HG02840 (cell line): ENCODE measurements around the gene LZTFL1.

Source experiments
- ATAC-seq: cut with Tn5 transposase; IDR thresholded peaks from one replicate; pipeline ENCODE4 v1.9.1; 2021; ENCODE audit warnings: mild to moderate bottlenecking, moderate library complexity, moderate number of reproducible peaks; ENCODE audit not compliant: unreplicated experiment, low FRiP score

LZTFL1 gene, protein sequence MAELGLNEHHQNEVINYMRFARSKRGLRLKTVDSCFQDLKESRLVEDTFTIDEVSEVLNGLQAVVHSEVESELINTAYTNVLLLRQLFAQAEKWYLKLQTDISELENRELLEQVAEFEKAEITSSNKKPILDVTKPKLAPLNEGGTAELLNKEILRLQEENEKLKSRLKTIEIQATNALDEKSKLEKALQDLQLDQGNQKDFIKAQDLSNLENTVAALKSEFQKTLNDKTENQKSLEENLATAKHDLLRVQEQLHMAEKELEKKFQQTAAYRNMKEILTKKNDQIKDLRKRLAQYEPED

DNA sequence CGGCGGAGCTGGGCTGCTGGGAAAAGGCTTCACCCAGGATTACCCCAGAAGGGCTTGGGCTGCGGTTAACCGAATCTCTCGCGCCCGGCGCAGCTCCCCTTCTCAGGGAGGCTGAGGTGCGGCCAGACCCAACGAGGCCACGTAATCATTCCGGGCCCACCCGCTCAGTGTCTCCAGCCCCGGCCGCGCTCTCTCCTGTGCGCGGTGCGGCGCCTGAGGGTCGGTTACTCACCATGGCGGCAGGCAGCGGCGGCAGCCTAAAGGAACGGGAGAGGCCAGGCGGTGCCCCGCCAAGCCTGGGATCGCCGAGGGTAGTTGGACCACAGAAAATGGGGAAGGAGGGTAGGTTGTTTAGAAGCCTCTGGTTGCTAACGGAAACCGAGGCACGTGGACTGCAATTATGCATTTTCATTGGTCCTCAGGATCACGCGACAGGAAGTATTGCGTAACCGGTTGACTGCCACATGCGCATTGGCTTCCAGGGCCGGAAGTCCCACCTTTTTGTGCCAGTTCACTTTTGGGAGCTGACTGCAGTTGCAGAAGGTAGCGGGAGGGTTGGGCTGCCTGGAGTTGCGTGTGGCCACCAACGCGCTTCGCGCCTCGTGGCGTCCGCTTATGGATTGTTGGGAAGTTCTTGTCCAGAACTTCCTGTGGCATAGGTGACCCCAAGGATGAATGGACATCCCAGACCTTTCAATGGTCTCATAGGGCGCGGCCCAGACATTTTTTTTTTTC is at the start of gene LZTFL1:
TSS of gene LZTFL1 (minus strand) at position 363 of the 735 bp plus-strand sequence. CDS start at position 235, 128 bp downstream.
- ATAC-seq = peak; percentile 90

GRCh38 chr3:45890405-45890804 is 48.5 kb upstream of the LZTFL1 start:
- no peak for ATAC-seq

DNA sequence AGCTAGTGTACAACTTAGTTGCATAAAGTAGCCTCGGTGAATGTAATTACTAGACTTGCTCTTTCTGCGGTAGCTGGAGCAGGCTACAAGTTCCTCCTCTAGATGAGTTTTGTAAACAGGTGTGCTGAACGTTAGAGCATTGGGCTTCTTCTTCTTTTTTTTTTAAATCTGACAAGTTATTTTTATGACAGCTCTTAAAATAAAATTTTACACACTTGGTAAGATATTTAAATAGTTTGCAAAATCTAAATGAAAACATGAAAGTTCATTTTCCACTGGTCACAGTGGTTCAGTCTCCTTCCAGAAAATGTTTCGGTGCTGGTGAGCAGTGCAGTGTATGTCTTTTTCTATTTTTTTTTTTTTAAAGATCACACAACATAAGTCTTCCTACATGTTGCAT is 47.4 kb upstream of the LZTFL1 start:
- ATAC-seq = no peak

DNA sequence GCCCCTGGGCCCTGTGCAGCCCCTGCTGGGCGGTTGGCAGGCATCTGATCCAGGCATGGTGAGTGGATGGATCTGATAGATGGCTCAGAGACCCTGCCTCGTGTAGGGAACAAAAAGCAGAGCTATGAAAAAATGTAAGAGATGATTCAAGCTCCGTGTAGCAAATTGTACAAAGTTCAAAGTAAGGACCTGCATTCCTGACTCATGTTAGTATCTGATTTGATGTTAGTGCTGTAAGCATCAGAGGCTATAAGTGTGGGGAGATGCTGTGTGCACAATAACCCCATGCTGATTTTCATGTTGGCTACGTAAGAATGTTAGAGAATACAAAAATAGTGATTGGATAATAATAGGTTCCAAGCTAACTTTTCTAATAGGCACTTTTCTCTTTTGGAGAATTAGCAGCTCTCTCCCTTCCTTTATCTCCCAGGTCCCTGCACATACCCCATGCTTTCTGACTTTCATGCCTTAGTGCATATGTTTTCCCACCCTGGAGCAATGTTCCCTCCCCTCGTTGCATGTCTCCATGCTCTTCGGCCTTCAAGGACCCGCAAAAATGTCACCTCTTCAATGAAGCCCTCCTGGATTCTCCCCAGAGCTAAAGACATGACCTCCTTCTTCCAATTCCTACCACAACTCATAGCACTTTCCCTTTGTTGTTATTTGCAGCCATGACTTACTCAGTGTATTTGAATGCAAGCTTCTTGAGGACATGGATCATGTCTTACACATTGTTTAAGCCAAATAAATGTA is 46.0 kb upstream of the LZTFL1 start:
- ATAC-seq = no peak

DNA sequence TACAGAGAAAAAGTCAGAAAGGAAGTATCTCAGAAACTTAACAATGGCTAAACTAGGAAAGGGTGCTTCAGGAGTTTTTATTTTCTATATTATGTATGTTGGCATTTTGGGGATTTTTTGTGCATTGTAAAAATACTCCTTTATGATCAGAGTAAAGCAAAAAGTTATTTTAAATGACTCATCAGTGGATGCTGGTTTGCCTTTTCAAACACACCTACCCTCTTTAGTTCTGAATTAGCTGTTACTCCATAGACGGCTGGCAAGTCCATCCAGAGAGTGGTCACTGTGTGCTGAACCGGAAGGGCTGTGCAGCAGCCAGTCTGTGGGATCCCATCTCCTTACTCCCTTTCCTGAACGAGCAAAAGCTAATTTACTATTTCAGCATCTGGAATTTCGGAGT is 45.4 kb upstream of the LZTFL1 start:
- no peak for ATAC-seq

GRCh38 chr3:45885979-45886705 is 44.2 kb upstream of the LZTFL1 start, which contains the start of gene CCR9:
TSS of gene CCR9 (plus strand) at chr3:45886543. CDS start at chr3:45894934, 8,391 bp downstream.
- ATAC-seq = no peak

- ATAC-seq = no peak
Measured at GRCh38 chr3:45884368-45885201, 42.7 kb upstream of the LZTFL1 start.

DNA sequence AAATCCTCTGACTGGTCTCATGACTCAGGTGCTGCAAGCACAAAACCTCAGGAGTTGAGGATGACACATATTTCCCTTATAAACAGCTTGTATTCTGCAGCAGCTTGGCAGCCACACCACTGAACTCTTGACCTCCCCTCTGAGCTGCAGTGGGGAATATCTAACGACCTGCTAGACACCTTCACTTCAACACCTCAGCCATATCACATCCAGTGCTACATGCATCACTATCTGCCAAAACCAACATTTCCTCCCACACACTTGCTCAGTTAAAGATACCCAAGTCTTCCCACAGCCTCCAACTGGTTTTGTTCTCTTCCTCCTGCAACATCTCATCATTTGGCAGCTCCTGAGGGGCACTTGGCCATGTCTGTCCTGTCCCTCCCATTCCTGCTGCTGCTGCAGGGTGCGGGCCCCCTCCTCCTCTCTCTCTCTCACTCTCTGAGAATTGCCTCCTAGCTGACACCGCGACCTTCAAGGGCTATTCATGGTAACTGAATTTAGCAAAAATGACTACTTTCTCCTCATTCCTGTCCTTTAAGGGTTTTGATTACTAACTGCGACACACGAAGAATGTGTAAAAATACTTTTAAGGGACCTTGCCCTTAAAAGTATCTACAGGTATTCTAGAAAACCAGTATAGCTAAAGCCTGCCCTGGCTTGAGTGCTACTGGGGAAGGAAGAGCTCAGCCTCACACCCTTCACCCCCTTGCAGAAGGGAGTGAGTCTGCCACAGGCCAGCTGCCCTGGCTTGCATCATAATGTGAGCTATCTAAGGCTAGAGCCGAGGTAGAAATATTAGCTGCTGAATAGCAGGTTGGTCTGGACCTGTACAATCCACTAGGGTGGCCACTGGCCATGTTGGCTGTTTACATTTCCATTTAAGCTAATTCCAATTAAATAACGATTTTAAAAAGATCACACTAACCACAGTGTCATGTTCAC is 39.4 kb upstream of the LZTFL1 start:
- ATAC-seq = no peak

GRCh38 chr3:45880725-45881077 is 38.8 kb upstream of the LZTFL1 start:
- no peak for ATAC-seq

DNA sequence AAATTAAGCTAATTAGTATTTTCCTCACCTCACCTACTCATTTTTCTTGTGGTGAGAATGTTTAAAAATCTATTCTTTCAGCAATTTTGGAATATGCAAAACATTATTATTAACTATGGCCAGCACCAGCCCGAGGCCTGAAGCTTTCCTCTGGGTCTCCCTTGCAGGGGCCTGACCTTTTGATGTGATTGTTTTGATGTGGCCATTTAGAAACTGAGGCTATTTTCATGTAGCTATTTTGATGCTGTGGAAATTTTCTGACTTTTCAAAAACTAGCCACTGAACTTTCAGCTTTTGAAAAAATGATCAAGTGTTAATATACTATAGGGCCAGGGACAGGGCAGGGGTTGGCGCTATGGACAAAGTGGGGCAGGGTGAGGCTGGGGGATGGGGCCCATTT is 36.2 kb upstream of the LZTFL1 start:
- no peak for ATAC-seq

DNA sequence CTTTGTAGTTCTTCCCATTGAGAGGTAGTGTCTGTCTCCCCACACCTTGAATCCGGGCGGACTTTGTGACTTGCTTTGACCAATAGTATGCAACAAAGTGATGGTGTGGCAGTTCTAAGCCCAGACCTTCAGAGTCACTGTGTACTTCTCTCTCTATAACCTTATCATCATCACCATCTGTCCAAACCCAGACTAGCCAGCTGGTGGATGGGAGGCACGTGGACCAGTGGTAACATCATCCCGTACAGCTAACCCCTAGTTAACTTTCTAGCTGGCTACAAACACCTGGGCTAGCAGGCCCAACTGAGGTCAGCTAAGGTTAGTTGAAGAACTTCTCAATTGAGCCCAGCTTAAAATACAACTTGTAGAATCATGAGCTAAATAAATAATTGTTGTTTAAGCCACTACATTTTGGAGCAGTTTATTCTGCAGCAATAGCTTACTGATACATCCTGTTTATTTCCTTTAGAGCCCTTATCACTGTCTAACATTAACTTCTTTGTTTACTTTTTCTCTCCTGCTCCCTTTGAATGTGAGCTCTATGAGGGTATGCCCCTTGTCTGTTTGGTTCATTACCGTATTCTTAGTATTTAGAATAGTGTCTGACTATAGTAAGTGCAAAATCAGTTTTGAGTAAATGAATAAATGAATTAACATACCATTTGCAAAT is 32.9 kb upstream of the LZTFL1 start:
- no peak for ATAC-seq

GRCh38 chr3:45873638-45874037 is 31.7 kb upstream of the LZTFL1 start:
- no peak for ATAC-seq

GRCh38 chr3:45873036-45873435 is 31.1 kb upstream of the LZTFL1 start:
- ATAC-seq = no peak

GRCh38 chr3:45872569-45872968 is 30.6 kb upstream of the LZTFL1 start:
- no peak for ATAC-seq

- ATAC-seq = no peak
Measured at GRCh38 chr3:45871780-45872179, 29.9 kb upstream of the LZTFL1 start.

DNA sequence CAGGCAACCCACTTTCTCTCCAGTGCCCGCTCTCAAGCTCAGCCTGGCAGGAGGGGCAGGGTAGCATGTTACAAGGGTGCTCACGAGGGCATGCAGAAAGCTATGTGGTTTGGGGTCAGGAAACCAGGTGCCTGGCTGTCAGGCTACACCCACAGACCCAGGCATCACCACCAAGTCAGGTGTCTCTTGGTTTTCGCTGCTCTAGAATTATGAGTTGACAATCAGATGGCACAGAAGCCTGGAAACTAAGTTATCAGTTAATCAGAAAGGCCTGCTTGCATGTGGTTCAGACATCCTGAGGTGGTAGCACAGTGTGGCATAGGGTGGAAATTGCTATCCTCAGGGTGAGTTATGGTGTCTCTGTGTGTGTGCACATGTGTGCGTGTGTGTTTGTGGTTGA is 28.2 kb upstream of the LZTFL1 start:
- no peak for ATAC-seq

DNA sequence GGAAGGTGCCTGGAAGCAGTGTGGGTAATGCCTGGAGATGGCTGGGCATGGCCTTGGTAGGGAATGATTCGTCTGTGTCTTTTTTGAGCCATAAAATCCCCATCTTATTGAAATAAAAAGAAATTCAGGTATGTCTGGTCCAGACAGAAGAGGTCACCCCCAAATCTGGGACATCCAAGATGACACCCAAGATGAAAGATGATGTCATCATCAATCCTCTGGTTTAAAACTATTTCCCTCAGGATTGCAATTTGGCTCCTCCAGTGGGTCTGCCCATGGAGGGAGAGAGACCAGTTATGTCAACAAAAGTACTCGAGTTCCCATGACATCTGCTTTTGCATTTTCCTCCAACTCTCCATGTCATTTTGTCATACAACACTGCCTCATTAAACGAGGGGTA is 27.7 kb upstream of the LZTFL1 start:
- no peak for ATAC-seq

DNA sequence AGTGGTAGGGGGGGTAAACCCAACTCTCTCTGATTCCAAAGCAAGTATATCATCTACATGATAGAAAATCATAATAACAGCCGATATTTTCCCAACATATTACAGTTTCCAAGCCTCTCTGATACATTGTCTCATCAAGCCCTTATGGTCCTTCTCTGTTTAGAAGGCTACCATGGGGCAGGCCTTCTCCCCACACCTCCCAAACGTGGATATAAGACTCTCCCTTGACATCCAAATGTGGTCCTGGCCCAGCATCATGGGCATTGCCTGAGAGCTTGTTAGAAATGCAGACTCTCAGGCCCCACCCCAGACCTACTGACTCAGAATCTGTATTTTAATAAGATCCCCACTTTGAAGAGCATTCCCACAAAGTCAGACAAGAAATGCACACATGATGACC is 26.7 kb upstream of the LZTFL1 start:
- no peak for ATAC-seq
